ENCODE data around the gene SMIM7. TPM values are rescaled to one million over a fixed set of nuclear protein-coding genes. Genes with fewer than 3 reads are reported as not detected.

The SMIM7 gene
- total RNA-seq, 2 experiments from 2014 or later = 46.5 to 52.2 TPM

DNA sequence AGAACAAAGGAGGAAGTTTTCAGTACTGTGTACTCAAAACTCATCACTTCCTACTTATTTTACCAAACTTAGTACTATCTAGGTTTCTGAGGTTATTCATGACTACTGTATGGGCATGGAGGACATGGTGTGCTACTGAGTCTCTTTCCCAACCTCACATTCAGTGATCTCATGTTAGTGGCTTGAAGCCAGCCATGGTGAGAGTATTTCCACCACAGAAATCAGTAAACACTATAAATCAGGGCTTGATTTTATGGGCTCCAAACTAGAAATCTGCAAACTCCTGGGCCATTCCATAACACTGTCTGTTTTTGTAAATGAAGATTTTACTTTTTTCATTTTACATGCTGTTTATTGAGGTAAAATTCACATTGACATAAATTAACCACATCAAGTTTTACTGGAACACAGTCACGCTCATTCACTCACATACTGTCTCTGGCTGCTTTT lies 51.6 kb downstream of the SMIM7 start:
- intact Hi-C loops (cut with DNase I, micrococcal nuclease) = loop anchor here in 1 of 2 experiments (1.0 kb wide), 1 partner anchor 36 kb away; the partner anchor contains the start of gene SLC35E1
- Mint-ChIP-seq H3K27me3 (no peaks in the 10 kb centered on the region), H3K27ac (peak overlapping the region; percentile 37), H3K4me1 (peaks cover 39% of the 10 kb centered on the region), H3K36me3 (ENCODE audit: low read depth) (peaks cover 3% of the 10 kb centered on the region), H3K4me3 (no peak overlapping the region), H3K9me3 (ENCODE audit: low read depth) (no peaks in the 10 kb centered on the region)
- peak; percentile 23 for DNase-seq
- peak; percentile 87 for ATAC-seq
- CTCF ChIA-PET = no interaction called here
- POLR2A ChIA-PET = no interaction called here

DNA sequence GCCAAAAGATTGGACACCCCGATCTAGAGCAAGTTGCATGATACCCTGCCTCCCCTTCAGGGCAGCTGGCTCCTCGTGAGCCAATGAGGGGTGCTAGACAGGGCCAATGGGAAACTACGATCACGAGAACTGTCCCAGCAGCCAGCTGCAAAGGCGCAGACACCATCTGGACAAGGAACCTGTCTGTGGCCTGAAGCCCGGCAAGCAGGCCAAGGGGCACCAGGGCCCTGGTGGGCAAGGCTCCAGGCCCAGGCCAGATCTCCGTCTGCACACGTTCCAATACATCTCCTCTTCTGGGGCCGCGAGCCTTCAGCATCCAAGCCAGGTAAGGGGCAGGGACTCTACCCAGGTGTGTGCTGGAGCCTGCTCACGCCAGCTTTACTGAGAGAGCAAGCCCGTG lies 52.1 kb downstream of the SMIM7 start:
- intact Hi-C loops (cut with DNase I, micrococcal nuclease) = loop anchor here in 1 of 2 experiments (1.0 kb wide), 1 partner anchor 36 kb away; the partner anchor contains the start of gene SLC35E1
- H3K36me3 Mint-ChIP-seq (ENCODE audit: low read depth) = peaks cover 3% of the 10 kb centered on the region
- H3K4me3 Mint-ChIP-seq = no peak overlapping the region
- no peaks in the 10 kb centered on the region for H3K9me3 Mint-ChIP-seq (ENCODE audit: low read depth)
- peaks cover 39% of the 10 kb centered on the region for H3K4me1 Mint-ChIP-seq
- CTCF ChIA-PET = interaction anchor here (0.6 kb wide), 1 partner anchor 21 kb away, joined by 3 read pairs; no protein-coding TSS in a partner anchor
- POLR2A ChIA-PET = no interaction called here
- DNase-seq (no peak), ATAC-seq (no peak)
- no peaks in the 10 kb centered on the region for H3K27me3 Mint-ChIP-seq
- H3K27ac Mint-ChIP-seq = peak overlapping the region; percentile 37

DNA sequence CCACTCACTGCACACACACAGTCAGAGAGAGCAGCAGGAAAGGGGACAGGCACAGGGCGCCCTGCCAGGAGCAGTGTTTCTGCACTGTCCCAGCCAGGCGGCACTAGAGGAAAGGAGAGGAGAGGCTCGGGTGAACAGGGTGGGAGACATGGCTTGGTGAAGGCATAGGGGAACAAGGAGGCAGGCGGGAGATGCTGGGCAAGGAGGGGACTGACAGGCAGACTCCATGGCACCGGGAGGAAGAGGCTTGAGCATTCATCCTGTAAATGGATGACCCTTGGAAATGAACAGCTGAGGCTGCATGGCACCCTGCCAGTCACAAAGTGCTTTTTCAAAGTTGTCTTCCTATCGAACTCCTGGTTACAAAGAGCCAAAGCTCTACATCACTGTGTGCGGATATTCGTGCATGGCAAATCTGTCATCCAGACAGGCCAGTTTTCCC lies 54.4 kb downstream of the SMIM7 start:
- Mint-ChIP-seq H3K36me3 (ENCODE audit: low read depth) (peaks cover 6% of the 10 kb centered on the region), H3K4me1 (peaks cover 27% of the 10 kb centered on the region), H3K27ac (no peak overlapping the region), H3K9me3 (ENCODE audit: low read depth) (no peaks in the 10 kb centered on the region), H3K4me3 (no peak overlapping the region), H3K27me3 (no peaks in the 10 kb centered on the region)
- intact Hi-C loops (cut with DNase I, micrococcal nuclease) = no loop called here
- ATAC-seq = no peak
- POLR2A ChIA-PET = no interaction called here
- CTCF ChIA-PET = interaction anchor here (1.7 kb wide), 1 partner anchor 14 kb away, joined by 5 read pairs; no protein-coding TSS in a partner anchor
- no peak for DNase-seq

DNA sequence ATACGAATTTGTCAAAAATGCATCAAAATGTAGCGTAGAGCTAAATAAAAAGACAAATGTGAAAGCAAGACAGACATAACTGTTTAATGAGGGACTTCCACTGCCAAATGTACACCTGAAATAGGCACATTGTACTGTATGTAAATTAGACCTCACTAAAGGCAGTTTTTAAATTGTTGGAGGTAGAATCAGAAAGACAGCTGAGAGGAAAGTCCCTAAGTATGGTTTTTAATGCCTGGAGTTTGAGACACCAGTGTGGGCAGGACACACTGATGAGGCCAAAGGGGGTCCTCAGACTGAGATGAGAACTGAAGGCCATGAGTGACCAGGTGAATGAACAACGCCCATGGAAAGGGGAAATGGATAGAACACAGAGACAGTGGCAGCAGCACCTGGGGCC lies 54.8 kb downstream of the SMIM7 start:
- Mint-ChIP-seq H3K4me3 (no peak overlapping the region), H3K27me3 (no peaks in the 10 kb centered on the region), H3K9me3 (ENCODE audit: low read depth) (no peaks in the 10 kb centered on the region), H3K4me1 (peaks cover 25% of the 10 kb centered on the region), H3K36me3 (ENCODE audit: low read depth) (peaks cover 6% of the 10 kb centered on the region), H3K27ac (no peak overlapping the region)
- DNase-seq (no peak), ATAC-seq (no peak)
- POLR2A ChIA-PET = no interaction called here
- intact Hi-C loops (cut with DNase I, micrococcal nuclease) = no loop called here
- CTCF ChIA-PET = interaction anchor here (1.7 kb wide), 1 partner anchor 14 kb away, joined by 5 read pairs; no protein-coding TSS in a partner anchor

DNA sequence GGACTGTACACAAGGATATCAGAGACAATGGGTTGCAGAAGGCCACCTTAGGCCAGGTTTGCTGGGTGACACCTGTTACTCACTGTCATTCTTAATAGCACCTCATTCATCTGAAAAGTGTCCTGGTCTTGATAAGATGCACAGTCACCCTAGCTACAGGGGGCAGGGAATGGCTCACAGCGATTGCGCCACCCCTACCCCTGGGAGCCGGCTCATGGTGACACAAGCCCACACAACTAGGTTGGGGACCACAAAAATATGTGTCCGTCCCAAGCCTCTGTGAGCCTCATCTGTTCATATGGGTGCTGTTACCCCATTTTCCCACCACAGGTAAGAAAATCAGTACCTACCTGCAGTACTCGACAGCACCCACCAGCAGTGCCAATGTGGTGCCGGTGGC lies 55.3 kb downstream of the SMIM7 start:
- peaks cover 25% of the 10 kb centered on the region for H3K4me1 Mint-ChIP-seq
- intact Hi-C loops (cut with DNase I, micrococcal nuclease) = no loop called here
- CTCF ChIA-PET = no interaction called here
- DNase-seq (no peak), ATAC-seq (no peak)
- H3K9me3 Mint-ChIP-seq (ENCODE audit: low read depth) = no peaks in the 10 kb centered on the region
- H3K36me3 Mint-ChIP-seq (ENCODE audit: low read depth) = peaks cover 6% of the 10 kb centered on the region
- no peak overlapping the region for H3K27ac Mint-ChIP-seq
- H3K4me3 Mint-ChIP-seq = no peak overlapping the region
- POLR2A ChIA-PET = no interaction called here
- H3K27me3 Mint-ChIP-seq = no peaks in the 10 kb centered on the region

DNA sequence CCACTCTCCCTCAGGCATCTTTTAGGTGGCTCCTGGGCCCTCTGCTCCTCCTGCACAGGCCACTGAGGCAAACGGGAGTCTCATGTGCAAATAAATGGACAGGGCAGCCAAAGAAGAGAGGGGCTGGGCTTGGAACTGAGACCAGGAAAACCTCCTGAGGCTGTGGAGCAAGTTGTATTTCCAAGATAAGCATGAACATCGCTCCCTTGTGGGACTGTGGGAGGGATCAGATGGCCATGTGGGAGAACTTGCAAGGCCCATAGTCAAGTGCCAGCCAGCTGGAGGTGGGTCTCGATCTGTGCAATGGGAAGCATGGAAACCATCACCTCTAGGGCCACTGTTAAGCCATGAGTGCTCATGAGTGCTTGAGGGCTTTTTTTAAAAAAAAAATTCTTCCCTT lies 56.9 kb downstream of the SMIM7 start:
- H3K9me3 Mint-ChIP-seq (ENCODE audit: low read depth) = no peaks in the 10 kb centered on the region
- intact Hi-C loops (cut with DNase I, micrococcal nuclease) = no loop called here
- no peak for DNase-seq
- H3K4me1 Mint-ChIP-seq = peaks cover 21% of the 10 kb centered on the region
- ChIA-PET CTCF (interaction anchor here (0.6 kb wide), 1 partner anchor 13 kb away, joined by 3 read pairs; no protein-coding TSS in a partner anchor), POLR2A (no interaction called here)
- H3K4me3 Mint-ChIP-seq = no peak overlapping the region
- no peak for ATAC-seq
- no peaks in the 10 kb centered on the region for H3K27me3 Mint-ChIP-seq
- H3K27ac Mint-ChIP-seq = no peak overlapping the region
- H3K36me3 Mint-ChIP-seq (ENCODE audit: low read depth) = peaks cover 6% of the 10 kb centered on the region

DNA sequence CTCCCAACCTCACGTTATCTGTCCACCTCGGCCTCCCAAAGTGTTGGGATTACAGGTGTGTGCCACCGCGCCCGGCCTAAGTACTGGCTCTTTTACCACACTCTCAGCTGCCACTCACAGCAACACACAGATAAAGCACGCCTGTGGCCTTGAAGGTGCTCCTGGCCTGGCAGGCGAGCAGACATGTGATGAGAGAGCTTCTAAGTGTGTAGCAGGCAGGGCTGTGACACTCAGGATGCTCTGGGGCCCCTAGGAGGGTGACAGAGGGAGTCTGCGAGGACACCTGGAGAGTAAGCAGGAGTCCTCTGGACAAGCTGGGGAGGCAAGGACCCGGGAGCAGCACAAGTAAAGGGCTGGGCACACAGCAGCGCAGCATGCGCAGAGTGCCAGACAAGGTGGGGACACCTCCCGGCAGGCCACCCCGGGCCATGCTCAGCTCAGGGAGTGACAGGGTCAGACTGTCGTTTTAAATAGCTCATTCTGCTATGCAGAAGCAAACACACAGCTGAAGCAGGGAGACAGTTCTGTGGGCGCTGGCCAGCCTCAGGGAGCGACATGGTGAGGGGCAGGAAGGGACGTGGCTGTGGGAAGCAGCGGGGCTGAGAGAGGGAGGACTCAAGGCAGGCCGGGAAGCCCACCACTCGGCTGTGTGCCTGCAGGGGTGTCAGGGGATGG lies 58.4 kb downstream of the SMIM7 start:
- ChIA-PET CTCF (no interaction called here), POLR2A (no interaction called here)
- H3K27me3 Mint-ChIP-seq = no peaks in the 10 kb centered on the region
- peaks cover 5% of the 10 kb centered on the region for H3K36me3 Mint-ChIP-seq (ENCODE audit: low read depth)
- no peak for ATAC-seq
- DNase-seq = no peak
- H3K4me3 Mint-ChIP-seq = no peak overlapping the region
- intact Hi-C loops (cut with DNase I, micrococcal nuclease) = no loop called here
- H3K27ac Mint-ChIP-seq = no peak overlapping the region
- H3K4me1 Mint-ChIP-seq = peaks cover 21% of the 10 kb centered on the region
- no peaks in the 10 kb centered on the region for H3K9me3 Mint-ChIP-seq (ENCODE audit: low read depth)

DNA sequence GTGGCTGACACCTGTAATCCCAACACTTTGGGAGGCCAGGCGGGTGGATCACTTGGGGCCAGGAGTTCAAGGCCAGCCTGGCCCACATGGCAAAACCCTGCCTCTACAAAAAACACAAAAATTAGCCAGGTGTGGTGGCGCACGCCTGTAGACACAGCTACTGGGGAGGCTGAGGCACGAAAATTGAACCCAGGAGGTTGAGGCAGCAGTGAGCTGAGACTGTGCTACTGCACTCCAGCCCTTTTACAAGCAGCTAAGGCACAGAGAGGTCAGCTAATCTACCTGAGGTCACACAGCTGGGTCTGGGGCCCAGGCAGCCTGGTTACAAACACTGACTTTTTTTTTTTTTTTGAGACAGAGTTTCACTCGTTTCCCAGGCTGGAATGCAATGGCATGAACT lies 59.1 kb downstream of the SMIM7 start:
- Mint-ChIP-seq H3K4me1 (peaks cover 24% of the 10 kb centered on the region), H3K27ac (no peak overlapping the region), H3K27me3 (no peaks in the 10 kb centered on the region), H3K4me3 (no peak overlapping the region), H3K36me3 (ENCODE audit: low read depth) (peaks cover 5% of the 10 kb centered on the region), H3K9me3 (ENCODE audit: low read depth) (no peaks in the 10 kb centered on the region)
- ATAC-seq = no peak
- ChIA-PET POLR2A (no interaction called here), CTCF (no interaction called here)
- DNase-seq = no peak
- intact Hi-C loops (cut with DNase I, micrococcal nuclease) = no loop called here

DNA sequence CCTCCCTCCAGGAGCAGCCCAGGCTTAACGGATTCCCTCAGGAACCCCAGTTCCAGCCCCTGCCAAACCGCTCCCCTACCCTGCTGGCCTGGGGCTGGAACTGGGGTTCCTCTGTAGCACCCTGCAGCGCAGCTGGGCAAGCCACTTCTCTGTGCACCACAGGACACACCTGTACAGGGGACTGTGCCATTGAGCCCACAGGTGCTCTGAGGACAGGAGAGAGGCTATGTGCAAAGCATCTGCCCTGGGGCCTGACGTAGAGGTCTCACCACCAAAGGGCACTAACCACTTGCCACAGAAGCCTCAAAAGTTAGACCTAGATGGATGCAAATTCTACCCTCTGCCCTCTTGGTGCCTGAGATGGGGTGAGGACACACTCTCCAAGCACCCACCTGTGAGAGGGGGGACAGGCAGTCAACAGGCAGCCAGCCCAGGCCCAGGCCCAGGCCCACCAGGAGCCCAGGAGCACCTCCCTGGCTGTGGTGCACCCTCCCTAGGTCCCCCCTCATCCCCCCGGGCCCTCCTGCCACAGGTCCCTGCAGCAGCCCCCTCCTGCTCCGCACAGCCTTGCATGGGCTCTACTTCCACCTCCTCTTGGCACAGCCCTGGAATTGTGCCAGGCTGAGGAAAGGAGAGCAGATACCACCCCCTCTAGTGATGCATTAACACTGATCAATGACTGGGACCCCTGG lies 60.1 kb downstream of the SMIM7 start:
- Mint-ChIP-seq H3K27me3 (no peaks in the 10 kb centered on the region), H3K9me3 (ENCODE audit: low read depth) (no peaks in the 10 kb centered on the region), H3K36me3 (ENCODE audit: low read depth) (peaks cover 4% of the 10 kb centered on the region), H3K27ac (no peak overlapping the region), H3K4me3 (no peak overlapping the region), H3K4me1 (peaks cover 31% of the 10 kb centered on the region)
- DNase-seq = no peak
- ChIA-PET CTCF (interaction anchor here (0.5 kb wide), 1 partner anchor 1417 kb away, joined by 3 read pairs; no protein-coding TSS in a partner anchor), POLR2A (interaction anchor here (0.5 to 0.7 kb wide), 2 partner anchors 26 to 1497 kb away, joined by 3 read pairs; no protein-coding TSS in a partner anchor)
- no peak for ATAC-seq
- intact Hi-C loops (cut with DNase I, micrococcal nuclease) = no loop called here

DNA sequence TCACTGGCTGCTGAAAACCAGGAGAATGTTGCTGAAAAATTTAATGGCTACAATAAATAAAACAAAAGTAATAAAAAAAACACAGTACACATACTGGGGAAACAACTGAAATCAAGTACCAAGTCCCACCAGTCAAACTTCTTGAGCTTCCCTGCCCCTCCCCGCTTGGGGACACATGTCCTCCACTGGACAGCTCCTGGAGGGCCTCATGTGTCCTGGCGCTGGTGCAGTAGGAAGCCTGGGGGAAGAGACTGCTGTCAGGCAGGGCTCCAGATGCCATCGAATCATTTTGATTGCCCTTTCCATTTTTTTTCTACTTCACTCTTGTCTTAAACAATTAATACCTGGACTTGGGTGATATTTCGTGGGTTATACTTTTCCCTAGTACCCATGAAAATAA lies 61.1 kb downstream of the SMIM7 start:
- Mint-ChIP-seq H3K27me3 (no peaks in the 10 kb centered on the region), H3K4me3 (no peak overlapping the region), H3K9me3 (ENCODE audit: low read depth) (no peaks in the 10 kb centered on the region), H3K27ac (no peak overlapping the region), H3K4me1 (peaks cover 40% of the 10 kb centered on the region), H3K36me3 (ENCODE audit: low read depth) (peaks cover 3% of the 10 kb centered on the region)
- POLR2A ChIA-PET = interaction anchor here (0.7 kb wide), 1 partner anchor 26 kb away, joined by 3 read pairs; no protein-coding TSS in a partner anchor
- DNase-seq (no peak), ATAC-seq (no peak)
- CTCF ChIA-PET = no interaction called here
- intact Hi-C loops (cut with DNase I, micrococcal nuclease) = no loop called here

DNA sequence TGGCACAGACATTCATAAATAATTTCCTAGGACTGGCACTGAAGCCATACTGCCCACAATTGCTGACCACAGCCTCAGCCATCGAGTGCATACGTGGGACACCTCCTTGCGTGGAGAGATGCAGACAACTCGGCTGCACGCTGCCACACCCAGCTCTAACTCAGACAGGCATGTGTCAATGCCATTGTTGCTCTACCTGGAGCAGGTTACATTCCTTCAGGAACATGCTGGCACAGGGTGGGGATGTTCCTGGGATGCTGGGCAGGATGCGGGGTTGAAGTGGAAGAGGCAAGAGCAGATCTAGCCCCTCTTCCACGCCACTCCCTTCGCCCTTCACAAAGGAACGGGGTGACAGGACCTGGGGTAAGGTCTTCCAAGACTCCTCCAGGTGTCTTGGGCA lies 63.5 kb downstream of the SMIM7 start:
- intact Hi-C loops (cut with DNase I, micrococcal nuclease) = no loop called here
- DNase-seq = no peak
- Mint-ChIP-seq H3K36me3 (ENCODE audit: low read depth) (peaks cover 2% of the 10 kb centered on the region), H3K4me1 (peaks cover 54% of the 10 kb centered on the region), H3K9me3 (ENCODE audit: low read depth) (no peaks in the 10 kb centered on the region), H3K27me3 (no peaks in the 10 kb centered on the region), H3K27ac (no peak overlapping the region), H3K4me3 (no peak overlapping the region)
- no peak for ATAC-seq
- CTCF ChIA-PET = interaction anchor here (1.7 to 2.1 kb wide), 2 partner anchors 9 to 12 kb away, joined by 5 to 9 read pairs; no protein-coding TSS in a partner anchor
- POLR2A ChIA-PET = no interaction called here
